DMS 273 (cell line): ENCODE measurements around the gene CREB3L1.

Experiments used
- DNase-seq: peaks from one replicate; lab custom pipeline; 2025; ENCODE audit not compliant: unreplicated experiment; lab: John Stamatoyannopoulos, UW

The CREB3L1 gene

GRCh38 chr11:46321757-46322156 lies 44.3 kb downstream of the CREB3L1 start:
- DNase-seq, result no peak

GRCh38 chr11:46322759-46323158 lies 45.3 kb downstream of the CREB3L1 start:
- DNase-seq, result peak; percentile 48

GRCh38 chr11:46326813-46327416 lies 49.5 kb downstream of the CREB3L1 start:
- no peak for DNase-seq

- DNase-seq, result no peak
These were observed 50.4 kb downstream of the CREB3L1 start for GRCh38 chr11:46327829-46328228.

- no peak for DNase-seq
These were observed 52.7 kb downstream of the CREB3L1 start for GRCh38 chr11:46330154-46330553.

- DNase-seq, result peak; percentile 56
These were observed 53.3 kb downstream of the CREB3L1 start for GRCh38 chr11:46330563-46331281.

- no peak for DNase-seq
These were observed 54.0 kb downstream of the CREB3L1 start for GRCh38 chr11:46331282-46331984.

- DNase-seq, result no peak
These were observed 54.7 kb downstream of the CREB3L1 start for GRCh38 chr11:46332093-46332567.

GRCh38 chr11:46332568-46333393 lies 55.3 kb downstream of the CREB3L1 start:
- DNase-seq, result peak; percentile 49

- DNase-seq, result no peak
These were observed 56.0 kb downstream of the CREB3L1 start for GRCh38 chr11:46333394-46333947.

- no peak for DNase-seq
These were observed 56.7 kb downstream of the CREB3L1 start for GRCh38 chr11:46334211-46334610.

GRCh38 chr11:46335271-46335670 lies 57.8 kb downstream of the CREB3L1 start:
- no peak for DNase-seq

GRCh38 chr11:46335890-46336562 lies 58.6 kb downstream of the CREB3L1 start:
- no peak for DNase-seq

GRCh38 chr11:46336563-46337180 lies 59.2 kb downstream of the CREB3L1 start:
- no peak for DNase-seq

- no peak for DNase-seq
These were observed 60.3 kb downstream of the CREB3L1 start for GRCh38 chr11:46337626-46338345.

- no peak for DNase-seq
These were observed 61.1 kb downstream of the CREB3L1 start for GRCh38 chr11:46338636-46338987.

- peak; percentile 91 for DNase-seq
These were observed 61.7 kb downstream of the CREB3L1 start for GRCh38 chr11:46338988-46339666.

GRCh38 chr11:46339816-46340215 lies 62.4 kb downstream of the CREB3L1 start:
- peak; percentile 55 for DNase-seq

GRCh38 chr11:46341454-46341853 lies 64.0 kb downstream of the CREB3L1 start:
- DNase-seq, result no peak
